SK-N-SH (cell line): ENCODE data around the gene SPECC1L. TPM values are rescaled to one million over a fixed set of nuclear protein-coding genes. Genes with fewer than 3 reads are reported as not detected.

ENCODE experiments used
- CTCF ChIA-PET: fragments of 300-600, 350-600 bp; formaldehyde crosslinking; extraction: SDS; loops from one replicate; lab custom pipeline; 2021; lab: Yijun Ruan, JAX
- POLR2A ChIA-PET: fragments of 350-600 bp; sonication (Branson Sonifier 250); formaldehyde crosslinking; extraction: SDS; loops from one replicate; lab custom pipeline; 2020; ENCODE audit warnings: antibody characterized with exemption, inconsistent platforms; lab: Yijun Ruan, JAX
- DNase-seq: peaks from one replicate; pipeline ENCODE4 v3.0.0; 2012
- H2AFZ ChIP-seq: fragments of 200-600 bp; sonication (generic); 2 replicates; pipeline ENCODE4 v1.8.1; 2016; ENCODE audit warnings: antibody characterized with exemption, mild to moderate bottlenecking, low read depth
- H3F3A ChIP-seq: fragments of 200-600 bp; sonication (generic); replicated peaks from 2 replicates; pipeline ENCODE3; 2016; ENCODE audit warnings: antibody characterized with exemption, mild to moderate bottlenecking; ENCODE audit not compliant: insufficient read depth
- H3K27ac ChIP-seq, 2 experiments: fragments of 200-500 bp in 1 of 2; fragments of 200-600 bp in 1 of 2; sonication (Bioruptor generic) in 1 of 2; sonication (generic), shearing (Covaris generic) in 1 of 2; 2 replicates each; pipeline versions ENCODE4 v1.5.1 to v1.6.1; 2014 to 2016; ENCODE audit warnings: low read depth in 2 of 2, inconsistent platforms in 1 of 2, low read length in 1 of 2, mild to moderate bottlenecking in 1 of 2, mixed read lengths in 1 of 2
- H3K27me3 ChIP-seq: fragments of 200-600 bp; sonication (generic), shearing (Covaris generic); 2 replicates; pipeline ENCODE4 v1.6.1; 2016; ENCODE audit warnings: mixed run types; ENCODE audit not compliant: insufficient read depth
- H3K36me3 ChIP-seq, 2 experiments: fragments of 200-500 bp in 1 of 2; fragments of 200-600 bp in 1 of 2; sonication (Bioruptor generic) in 1 of 2; sonication (generic) in 1 of 2; replicated peaks in 1 of 2; 2 replicates each; pipeline versions ENCODE3 to v1.5.1; 2014 to 2016; ENCODE audit warnings: low read length in 1 of 2, mild to moderate bottlenecking in 1 of 2; ENCODE audit not compliant: insufficient read depth in 2 of 2, control insufficient read depth in 1 of 2
- H3K4me1 ChIP-seq, 2 experiments: fragments of 200-500 bp in 1 of 2; fragments of 200-600 bp in 1 of 2; sonication (Bioruptor generic) in 1 of 2; sonication (generic), shearing (Covaris generic) in 1 of 2; 2 replicates each; pipeline versions ENCODE4 v1.5.1 to v1.6.1; 2014 to 2016; ENCODE audit warnings: low read depth in 1 of 2, low read length in 1 of 2, mixed run types in 1 of 2; ENCODE audit not compliant: insufficient read depth in 2 of 2, control insufficient read depth in 1 of 2
- H3K4me2 ChIP-seq: fragments of 200-600 bp; sonication (generic), shearing (Covaris generic); 2 replicates; pipeline ENCODE4 v1.6.1; 2017; ENCODE audit warnings: mixed run types
- H3K4me3 ChIP-seq, 2 experiments: fragments of 200-500 bp in 1 of 2; fragments of 200-600 bp in 1 of 2; sonication (Bioruptor generic) in 1 of 2; sonication (generic), shearing (Covaris generic) in 1 of 2; 2 replicates each; pipeline versions ENCODE4 v1.5.1 to v1.8.1; 2014 to 2016; ENCODE audit warnings: low read depth in 2 of 2, inconsistent platforms in 1 of 2, low read length in 1 of 2, mild to moderate bottlenecking in 1 of 2, mixed read lengths in 1 of 2, moderate library complexity in 1 of 2
- H3K79me2 ChIP-seq: fragments of 200-600 bp; sonication (generic); 2 replicates; pipeline ENCODE4 v1.8.1; 2017; ENCODE audit warnings: mild to moderate bottlenecking; ENCODE audit not compliant: insufficient read depth
- H3K9ac ChIP-seq: fragments of 200-600 bp; sonication (generic); 2 replicates; pipeline ENCODE4 v1.6.1; 2017; ENCODE audit warnings: mixed run types
- H3K9me2 ChIP-seq: fragments of 200-600 bp; sonication (generic); 2 replicates; pipeline ENCODE4 v1.6.1; 2017; ENCODE audit warnings: mixed run types
- H3K9me3 ChIP-seq: fragments of 200-600 bp; sonication (generic); 2 replicates; pipeline ENCODE4 v1.6.1; 2017; ENCODE audit warnings: mixed run types, mild to moderate bottlenecking, moderate library complexity
- H4K20me1 ChIP-seq: fragments of 200-600 bp; sonication (generic); 2 replicates; pipeline ENCODE4 v1.6.1; 2017; ENCODE audit warnings: mild to moderate bottlenecking, mixed run types; ENCODE audit not compliant: insufficient read depth
- CHD2 ChIP-seq: fragments of 150-350 bp; IDR thresholded peaks from 2 replicates; pipeline ENCODE4 v1.6.1; 2018; ENCODE audit warnings: low read length; ENCODE audit not compliant: partially characterized antibody
- EP300 ChIP-seq, 2 experiments: IDR thresholded peaks; 2 replicates each; pipeline versions ENCODE4 v1.4.0 to v1.6.1; 2012; ENCODE audit warnings: borderline replicate concordance in 1 of 2, low read depth in 1 of 2, low read length in 1 of 2
- EZH2phosphoT487 ChIP-seq: fragments of 200-600 bp; sonication (generic); IDR thresholded peaks from 2 replicates; pipeline ENCODE4 v1.6.1; 2017; ENCODE audit warnings: low read depth, mixed run types, mild to moderate bottlenecking, antibody characterized with exemption, moderate library complexity, borderline replicate concordance
- FOSL2 ChIP-seq: IDR thresholded peaks from 2 replicates; pipeline ENCODE4 v1.4.0; 2012; ENCODE audit warnings: low read depth, mild to moderate bottlenecking, moderate library complexity, borderline replicate concordance
- FOXM1 ChIP-seq: IDR thresholded peaks from 2 replicates; pipeline ENCODE4 v1.4.0; 2012; ENCODE audit warnings: low read depth, mild to moderate bottlenecking
- GATA2 ChIP-seq: sonication (generic); formaldehyde crosslinking; IDR thresholded peaks from 2 replicates; pipeline ENCODE4 v1.5.0; 2020; ENCODE audit warnings: mild to moderate bottlenecking, missing genetic modification reagents
- JUND ChIP-seq: IDR thresholded peaks from 2 replicates; pipeline ENCODE4 v1.4.0; 2012
- MEF2A ChIP-seq: IDR thresholded peaks from 2 replicates; pipeline ENCODE4 v1.4.0; 2012; ENCODE audit warnings: low read depth, borderline replicate concordance
- MXI1 ChIP-seq: IDR thresholded peaks from 2 replicates; pipeline ENCODE4 v1.6.1; 2012; ENCODE audit warnings: mild to moderate bottlenecking, low read depth, low read length, improper control_type of control experiment
- NFIC ChIP-seq: IDR thresholded peaks from 2 replicates; pipeline ENCODE4 v1.4.0; 2012; ENCODE audit warnings: borderline replicate concordance
- NRF1 ChIP-seq: IDR thresholded peaks from 2 replicates; pipeline ENCODE4 v1.6.1; 2012; ENCODE audit warnings: low read depth, mild to moderate bottlenecking, low read length
- POLR2AphosphoS5 ChIP-seq: IDR thresholded peaks from 2 replicates; pipeline ENCODE4 v1.6.1; 2012; ENCODE audit warnings: low read depth, low read length
- RAD21 ChIP-seq: IDR thresholded peaks from 2 replicates; pipeline ENCODE4 v1.6.1; 2012; ENCODE audit warnings: mild to moderate bottlenecking, low read length
- RCOR1 ChIP-seq: fragments of 150-350 bp; IDR thresholded peaks from 2 replicates; pipeline ENCODE4 v1.6.1; 2017; ENCODE audit warnings: antibody characterized with exemption, low read length
- SIN3A ChIP-seq: IDR thresholded peaks from 2 replicates; pipeline ENCODE4 v1.6.1; 2012; ENCODE audit warnings: low read depth, mild to moderate bottlenecking, low read length, moderate library complexity, borderline replicate concordance
- SMC3 ChIP-seq: IDR thresholded peaks from 2 replicates; pipeline ENCODE4 v1.6.1; 2012; ENCODE audit warnings: low read depth, low read length, improper control_type of control experiment
- TCF12 ChIP-seq: IDR thresholded peaks from 2 replicates; pipeline ENCODE4 v1.4.0; 2012
- TEAD4 ChIP-seq: IDR thresholded peaks from 2 replicates; pipeline ENCODE4 v1.4.0; 2012; ENCODE audit warnings: mild to moderate bottlenecking, borderline replicate concordance; ENCODE audit not compliant: insufficient read depth
- YY1 ChIP-seq: IDR thresholded peaks from 2 replicates; pipeline ENCODE4 v1.4.0; 2012; ENCODE audit warnings: low read depth, mild to moderate bottlenecking
- WGBS: methylation state at CpG from one replicate; pipeline ENCODE4 v1.1.6; 2017; ENCODE audit warnings: low lambda C conversion rate; 5-methylcytosine and 5-hydroxymethylcytosine counted together
- polyA plus RNA-seq, 3 experiments: library from polyadenylated mRNA; depleted of rRNA; stranded (reverse); fragments of >200 nt; gene quantifications; 2 replicates each; pipeline ENCODE4 v1.2.3, GENCODE V29; 2012
- TF ChIP-seq, protein P1 (sequence below): IDR thresholded peaks from 2 replicates; pipeline ENCODE4 v1.4.0; 2012; ENCODE audit warnings: low read depth
- TF ChIP-seq, protein P2 (sequence below): IDR thresholded peaks from 2 replicates; pipeline ENCODE4 v1.4.0; 2012; ENCODE audit warnings: low read depth, borderline replicate concordance
- TF ChIP-seq, protein P3 (sequence below): IDR thresholded peaks from 2 replicates; pipeline ENCODE4 v1.6.1; 2012; ENCODE audit warnings: mild to moderate bottlenecking, low read depth, low read length, moderate library complexity
- TF ChIP-seq, protein P4 (sequence below): IDR thresholded peaks from 2 replicates; pipeline ENCODE4; 2012
- TF ChIP-seq, protein P5 (sequence below): IDR thresholded peaks from 2 replicates; pipeline ENCODE4 v1.4.0; 2012; ENCODE audit warnings: low read depth, borderline replicate concordance
- TF ChIP-seq, protein P6 (sequence below): fragments of 200-600 bp; sonication (generic); IDR thresholded peaks from 2 replicates; pipeline ENCODE4 v1.6.1; 2017; ENCODE audit warnings: antibody characterized with exemption, mild to moderate bottlenecking, moderate library complexity

The SPECC1L gene
- polyA plus RNA-seq, 1 of the 3 experiments (the other 2 are of a cell fraction) = 22.9 TPM

DNA sequence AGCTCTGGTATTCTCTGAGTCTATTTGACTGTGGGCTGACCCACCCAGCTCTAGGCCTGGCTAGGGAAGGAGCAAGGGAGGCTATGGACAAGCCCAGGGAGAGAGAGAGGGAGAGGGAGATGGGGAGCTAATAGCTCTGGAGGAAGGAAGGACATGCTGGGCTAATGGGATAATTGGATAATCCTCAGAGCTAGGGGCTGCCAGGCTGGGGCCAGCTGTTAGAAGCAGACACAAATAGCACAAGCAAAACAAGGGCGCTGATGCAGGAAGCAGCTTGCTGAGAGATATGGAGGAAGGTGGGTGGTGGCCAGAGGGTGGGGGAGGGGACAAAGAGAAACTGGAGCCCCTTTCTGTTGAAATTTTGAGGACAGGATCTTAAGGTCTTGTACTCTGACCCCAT, 180.0 kb downstream of the SPECC1L start:
- H3K36me3 ChIP-seq = no peaks in the 10 kb centered on the region
- H4K20me1 ChIP-seq = no peaks in the 10 kb centered on the region
- DNase-seq = peak; percentile 82
- no peaks in the 10 kb centered on the region for H3K79me2 ChIP-seq
- H3K4me3 ChIP-seq = no peak overlapping the region
- H2AFZ ChIP-seq = no peak overlapping the region
- ChIA-PET CTCF (interaction anchor here (0.9 to 3.0 kb wide), 3 partner anchors 12 to 44 kb away, joined by 3 to 11 read pairs (median 4); no protein-coding TSS in a partner anchor), POLR2A (interaction anchor here (0.9 to 1.3 kb wide), 4 partner anchors 9 to 30 kb away, joined by 3 to 5 read pairs (median 4); no protein-coding TSS in a partner anchor)
- H3K4me2 ChIP-seq = no peak overlapping the region
- 0 out of 2 replicates have a peak, but pooled peaks cover 5% of the 10 kb centered on the region for H3K9me3 ChIP-seq
- peak overlapping the region in 1 of 2 experiments; percentile 99; a peak in 3 of 4 replicates for H3K27ac ChIP-seq
- 24% methylated on average over 1 of the region's 1 CpG for WGBS
- H3K9ac ChIP-seq = no peak overlapping the region
- no peaks in the 10 kb centered on the region for H3F3A ChIP-seq
- peaks cover 21 to 49% of the 10 kb centered on the region in 2 experiments for H3K4me1 ChIP-seq
- H3K27me3 ChIP-seq = no peaks in the 10 kb centered on the region
- no peaks in the 10 kb centered on the region for H3K9me2 ChIP-seq
- TF ChIP-seq RAD21 (peak; percentile 29; the same call in 1 of the 2 replicates), POLR2AphosphoS5 (no peak), SIN3A (no peak), TCF12 (peak; percentile 64; the same call in 1 of the 2 replicates), FOSL2 (no peak), MXI1 (peak; percentile 71), TEAD4 (no peak), EP300 (IDR thresholded peaks at IDR 0.05; ENCODE audit: borderline replicate concordance in 1 of 2, low read depth in 1 of 2, low read length in 1 of 2) (peak in 1 of 2 experiments; percentile 94; a peak in 2 of 4 replicates), FOXM1 (no peak), JUND (no peak), NFIC (no peak), EZH2phosphoT487 (no peak), RCOR1 (peak; percentile 93), SMC3 (peak; percentile 10; the same call in 1 of the 2 replicates), NRF1 (no peak), GATA2 (CRISPR knock-in tag) (peak; percentile 70), YY1 (no peak), MEF2A (no peak), CHD2 (peak; percentile 91)
- TF ChIP-seq, protein P1, sequence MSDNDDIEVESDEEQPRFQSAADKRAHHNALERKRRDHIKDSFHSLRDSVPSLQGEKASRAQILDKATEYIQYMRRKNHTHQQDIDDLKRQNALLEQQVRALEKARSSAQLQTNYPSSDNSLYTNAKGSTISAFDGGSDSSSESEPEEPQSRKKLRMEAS = no peak
- TF ChIP-seq, protein P2, sequence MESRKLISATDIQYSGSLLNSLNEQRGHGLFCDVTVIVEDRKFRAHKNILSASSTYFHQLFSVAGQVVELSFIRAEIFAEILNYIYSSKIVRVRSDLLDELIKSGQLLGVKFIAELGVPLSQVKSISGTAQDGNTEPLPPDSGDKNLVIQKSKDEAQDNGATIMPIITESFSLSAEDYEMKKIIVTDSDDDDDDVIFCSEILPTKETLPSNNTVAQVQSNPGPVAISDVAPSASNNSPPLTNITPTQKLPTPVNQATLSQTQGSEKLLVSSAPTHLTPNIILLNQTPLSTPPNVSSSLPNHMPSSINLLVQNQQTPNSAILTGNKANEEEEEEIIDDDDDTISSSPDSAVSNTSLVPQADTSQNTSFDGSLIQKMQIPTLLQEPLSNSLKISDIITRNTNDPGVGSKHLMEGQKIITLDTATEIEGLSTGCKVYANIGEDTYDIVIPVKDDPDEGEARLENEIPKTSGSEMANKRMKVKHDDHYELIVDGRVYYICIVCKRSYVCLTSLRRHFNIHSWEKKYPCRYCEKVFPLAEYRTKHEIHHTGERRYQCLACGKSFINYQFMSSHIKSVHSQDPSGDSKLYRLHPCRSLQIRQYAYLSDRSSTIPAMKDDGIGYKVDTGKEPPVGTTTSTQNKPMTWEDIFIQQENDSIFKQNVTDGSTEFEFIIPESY = no peak
- TF ChIP-seq, protein P3, sequence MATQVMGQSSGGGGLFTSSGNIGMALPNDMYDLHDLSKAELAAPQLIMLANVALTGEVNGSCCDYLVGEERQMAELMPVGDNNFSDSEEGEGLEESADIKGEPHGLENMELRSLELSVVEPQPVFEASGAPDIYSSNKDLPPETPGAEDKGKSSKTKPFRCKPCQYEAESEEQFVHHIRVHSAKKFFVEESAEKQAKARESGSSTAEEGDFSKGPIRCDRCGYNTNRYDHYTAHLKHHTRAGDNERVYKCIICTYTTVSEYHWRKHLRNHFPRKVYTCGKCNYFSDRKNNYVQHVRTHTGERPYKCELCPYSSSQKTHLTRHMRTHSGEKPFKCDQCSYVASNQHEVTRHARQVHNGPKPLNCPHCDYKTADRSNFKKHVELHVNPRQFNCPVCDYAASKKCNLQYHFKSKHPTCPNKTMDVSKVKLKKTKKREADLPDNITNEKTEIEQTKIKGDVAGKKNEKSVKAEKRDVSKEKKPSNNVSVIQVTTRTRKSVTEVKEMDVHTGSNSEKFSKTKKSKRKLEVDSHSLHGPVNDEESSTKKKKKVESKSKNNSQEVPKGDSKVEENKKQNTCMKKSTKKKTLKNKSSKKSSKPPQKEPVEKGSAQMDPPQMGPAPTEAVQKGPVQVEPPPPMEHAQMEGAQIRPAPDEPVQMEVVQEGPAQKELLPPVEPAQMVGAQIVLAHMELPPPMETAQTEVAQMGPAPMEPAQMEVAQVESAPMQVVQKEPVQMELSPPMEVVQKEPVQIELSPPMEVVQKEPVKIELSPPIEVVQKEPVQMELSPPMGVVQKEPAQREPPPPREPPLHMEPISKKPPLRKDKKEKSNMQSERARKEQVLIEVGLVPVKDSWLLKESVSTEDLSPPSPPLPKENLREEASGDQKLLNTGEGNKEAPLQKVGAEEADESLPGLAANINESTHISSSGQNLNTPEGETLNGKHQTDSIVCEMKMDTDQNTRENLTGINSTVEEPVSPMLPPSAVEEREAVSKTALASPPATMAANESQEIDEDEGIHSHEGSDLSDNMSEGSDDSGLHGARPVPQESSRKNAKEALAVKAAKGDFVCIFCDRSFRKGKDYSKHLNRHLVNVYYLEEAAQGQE = no peak
- TF ChIP-seq, protein P4, sequence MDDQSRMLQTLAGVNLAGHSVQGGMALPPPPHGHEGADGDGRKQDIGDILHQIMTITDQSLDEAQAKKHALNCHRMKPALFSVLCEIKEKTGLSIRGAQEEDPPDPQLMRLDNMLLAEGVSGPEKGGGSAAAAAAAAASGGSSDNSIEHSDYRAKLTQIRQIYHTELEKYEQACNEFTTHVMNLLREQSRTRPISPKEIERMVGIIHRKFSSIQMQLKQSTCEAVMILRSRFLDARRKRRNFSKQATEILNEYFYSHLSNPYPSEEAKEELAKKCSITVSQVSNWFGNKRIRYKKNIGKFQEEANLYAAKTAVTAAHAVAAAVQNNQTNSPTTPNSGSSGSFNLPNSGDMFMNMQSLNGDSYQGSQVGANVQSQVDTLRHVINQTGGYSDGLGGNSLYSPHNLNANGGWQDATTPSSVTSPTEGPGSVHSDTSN = no peak
- TF ChIP-seq, protein P5, sequence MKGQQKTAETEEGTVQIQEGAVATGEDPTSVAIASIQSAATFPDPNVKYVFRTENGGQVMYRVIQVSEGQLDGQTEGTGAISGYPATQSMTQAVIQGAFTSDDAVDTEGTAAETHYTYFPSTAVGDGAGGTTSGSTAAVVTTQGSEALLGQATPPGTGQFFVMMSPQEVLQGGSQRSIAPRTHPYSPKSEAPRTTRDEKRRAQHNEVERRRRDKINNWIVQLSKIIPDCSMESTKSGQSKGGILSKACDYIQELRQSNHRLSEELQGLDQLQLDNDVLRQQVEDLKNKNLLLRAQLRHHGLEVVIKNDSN = no peak
- TF ChIP-seq, protein P6, sequence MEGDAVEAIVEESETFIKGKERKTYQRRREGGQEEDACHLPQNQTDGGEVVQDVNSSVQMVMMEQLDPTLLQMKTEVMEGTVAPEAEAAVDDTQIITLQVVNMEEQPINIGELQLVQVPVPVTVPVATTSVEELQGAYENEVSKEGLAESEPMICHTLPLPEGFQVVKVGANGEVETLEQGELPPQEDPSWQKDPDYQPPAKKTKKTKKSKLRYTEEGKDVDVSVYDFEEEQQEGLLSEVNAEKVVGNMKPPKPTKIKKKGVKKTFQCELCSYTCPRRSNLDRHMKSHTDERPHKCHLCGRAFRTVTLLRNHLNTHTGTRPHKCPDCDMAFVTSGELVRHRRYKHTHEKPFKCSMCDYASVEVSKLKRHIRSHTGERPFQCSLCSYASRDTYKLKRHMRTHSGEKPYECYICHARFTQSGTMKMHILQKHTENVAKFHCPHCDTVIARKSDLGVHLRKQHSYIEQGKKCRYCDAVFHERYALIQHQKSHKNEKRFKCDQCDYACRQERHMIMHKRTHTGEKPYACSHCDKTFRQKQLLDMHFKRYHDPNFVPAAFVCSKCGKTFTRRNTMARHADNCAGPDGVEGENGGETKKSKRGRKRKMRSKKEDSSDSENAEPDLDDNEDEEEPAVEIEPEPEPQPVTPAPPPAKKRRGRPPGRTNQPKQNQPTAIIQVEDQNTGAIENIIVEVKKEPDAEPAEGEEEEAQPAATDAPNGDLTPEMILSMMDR = no peak
